Middle frontal gyrus (tissue), 1 donor: Measurements from ENCODE around the gene EWSR1.
"Not testable (repeated sequence)": the region's sequence is repeated elsewhere in the genome, so short reads cannot be mapped to it uniquely, and the experiment has no call there.

Experiments
- DNase-seq: peaks from one replicate; pipeline ENCODE4 v3.0.0-alpha.2; 2015; ENCODE audit warnings: low spot score; ENCODE audit errors: extremely low spot score

Gene EWSR1

GRCh38 chr22:29337631-29338284 is 69.7 kb downstream of the EWSR1 start:
- no peak for DNase-seq

- DNase-seq, result no peak
These were observed 70.3 kb downstream of the EWSR1 start for GRCh38 chr22:29338398-29338797.

GRCh38 chr22:29339381-29340235 is 71.5 kb downstream of the EWSR1 start:
- DNase-seq, result no peak

- no peak for DNase-seq
These were observed 72.5 kb downstream of the EWSR1 start for GRCh38 chr22:29340566-29340965.

- no peak for DNase-seq
These were observed 73.2 kb downstream of the EWSR1 start for GRCh38 chr22:29341056-29341848.

GRCh38 chr22:29341849-29342127 is 73.7 kb downstream of the EWSR1 start:
- no peak for DNase-seq

- no peak for DNase-seq
These were observed 74.1 kb downstream of the EWSR1 start for GRCh38 chr22:29342177-29342576.

GRCh38 chr22:29342577-29343312 is 74.7 kb downstream of the EWSR1 start:
- no peak for DNase-seq

GRCh38 chr22:29343313-29343805 is 75.3 kb downstream of the EWSR1 start:
- no peak for DNase-seq

GRCh38 chr22:29344137-29344536 is 76.1 kb downstream of the EWSR1 start:
- DNase-seq, result no peak

GRCh38 chr22:29344889-29345288 is 76.8 kb downstream of the EWSR1 start:
- DNase-seq, result not testable (repeated sequence)

- DNase-seq, result no peak
These were observed 77.9 kb downstream of the EWSR1 start for GRCh38 chr22:29345932-29346331.

- no peak for DNase-seq
These were observed 78.6 kb downstream of the EWSR1 start for GRCh38 chr22:29346659-29347058.

- DNase-seq, result no peak
These were observed 80.0 kb downstream of the EWSR1 start for GRCh38 chr22:29348041-29348440.

- DNase-seq, result no peak
These were observed 80.9 kb downstream of the EWSR1 start for GRCh38 chr22:29348956-29349355.
